Femur (tissue), 1 donor: ENCODE measurements around the gene NOA1.

ENCODE experiments used
- DNase-seq: peaks from one replicate; pipeline ENCODE4 v3.0.0-alpha.2; 2017

Gene NOA1

GRCh38 chr4:56977321-56978012 is at the start of gene NOA1:
Gene NOA1, minus strand, starts transcription at chr4:56977606. Its CDS starts 21 bp downstream, at chr4:56977585.
- peak; percentile 99 for DNase-seq

- no peak for DNase-seq
Measured at GRCh38 chr4:57023104-57023503, 45.7 kb upstream of the NOA1 start.

GRCh38 chr4:57020467-57021101 is 43.2 kb upstream of the NOA1 start:
- DNase-seq: no peak

- no peak for DNase-seq
Measured at GRCh38 chr4:57018980-57019379, 41.6 kb upstream of the NOA1 start.

- DNase-seq: no peak
Measured at GRCh38 chr4:57013543-57014120, 36.2 kb upstream of the NOA1 start.

- DNase-seq: no peak
Measured at GRCh38 chr4:56999751-57000150, 22.3 kb upstream of the NOA1 start.

- DNase-seq: peak; percentile 82
Measured at GRCh38 chr4:56995525-56995924, 18.1 kb upstream of the NOA1 start.

- no peak for DNase-seq
Measured at GRCh38 chr4:56990109-56990905, 12.9 kb upstream of the NOA1 start.

- no peak for DNase-seq
Measured at GRCh38 chr4:56986952-56987351, 9.5 kb upstream of the NOA1 start.

- DNase-seq: no peak
Measured at GRCh38 chr4:56986192-56986591, 8.8 kb upstream of the NOA1 start.

GRCh38 chr4:56981795-56982201 is 4.4 kb upstream of the NOA1 start:
- no peak for DNase-seq

- DNase-seq: peak; percentile 25
Measured at GRCh38 chr4:56979421-56980072, 2.1 kb upstream of the NOA1 start.

- DNase-seq: peak; percentile 95
Measured at GRCh38 chr4:56978750-56979303, 1.4 kb upstream of the NOA1 start, which contains the start of gene POLR2B. Gene POLR2B, plus strand, starts transcription at chr4:56978896. Its CDS starts 90 bp downstream, at chr4:56978986.

GRCh38 chr4:56976837-56977320 is 527 bp downstream of the NOA1 start:
- peak; percentile 36 for DNase-seq

- DNase-seq: no peak
Measured at GRCh38 chr4:56976283-56976836, 1.0 kb downstream of the NOA1 start.

- DNase-seq: no peak
Measured at GRCh38 chr4:56973336-56973735, 4.1 kb downstream of the NOA1 start.

GRCh38 chr4:56972809-56973208 is 4.6 kb downstream of the NOA1 start:
- no peak for DNase-seq

GRCh38 chr4:56972389-56972788 is 5.0 kb downstream of the NOA1 start:
- DNase-seq: no peak

- no peak for DNase-seq
Measured at GRCh38 chr4:56971383-56971782, 6.0 kb downstream of the NOA1 start.

- DNase-seq: no peak
Measured at GRCh38 chr4:56961107-56961500, 16.3 kb downstream of the NOA1 start.

GRCh38 chr4:56959100-56959499 is 18.3 kb downstream of the NOA1 start:
- no peak for DNase-seq

GRCh38 chr4:56958111-56958517 is 19.3 kb downstream of the NOA1 start:
- DNase-seq: peak; percentile 94
